Skeletal muscle cell (primary cell): ENCODE data around the gene GUCA1A.

ENCODE experiments used
- DNase-seq: peaks from one replicate; pipeline ENCODE4 v3.0.0-alpha.2; 2010; ENCODE audit warnings: low read depth
- H3K4me3 ChIP-seq: 2 replicates; pipeline ENCODE4 v1.5.1; 2011; ENCODE audit warnings: low read depth, mild to moderate bottlenecking, control low read depth, low read length, moderate library complexity

GUCA1A gene

GRCh38 chr6:42226161-42226611, 53.0 kb downstream of the GUCA1A start:
- H3K4me3 ChIP-seq, result no peak overlapping the region
- no peak for DNase-seq

- DNase-seq, result no peak
Observed at GRCh38 chr6:42226645-42227143, 53.5 kb downstream of the GUCA1A start.

GRCh38 chr6:42227173-42227850, 54.1 kb downstream of the GUCA1A start:
- H3K4me3 ChIP-seq, result no peak overlapping the region
- no peak for DNase-seq

More at GRCh38 chr6:42226645-42227143, 53.5 kb downstream of the GUCA1A start:
- no peak overlapping the region for H3K4me3 ChIP-seq

- DNase-seq, result no peak
- no peak overlapping the region for H3K4me3 ChIP-seq
Observed at GRCh38 chr6:42228305-42228704, 55.1 kb downstream of the GUCA1A start.
